Fibroblast of skin of left biceps (primary cell): ENCODE measurements around the gene CD68.
"Not testable (repeated sequence)": the region's sequence is repeated elsewhere in the genome, so short reads cannot be mapped to it uniquely, and the experiment has no call there.

Experiments
- DNase-seq, 2 experiments: peaks; one replicate each; pipeline ENCODE4 v3.0.0-alpha.2; 2013; ENCODE audit warnings: low read depth in 2 of 2

Gene CD68

GRCh38 chr17:7613769-7614424 is 34.5 kb downstream of the CD68 start:
- DNase-seq, result no peak

GRCh38 chr17:7614425-7615264 is 35.2 kb downstream of the CD68 start, which contains the start of gene FXR2:
Gene FXR2, minus strand, starts transcription at chr17:7614897. Its CDS starts 365 bp downstream, at chr17:7614532.
- DNase-seq, result peak; percentile 99

- DNase-seq, result no peak
Observed at GRCh38 chr17:7615265-7615747, 35.9 kb downstream of the CD68 start.

GRCh38 chr17:7618608-7619007 is 39.2 kb downstream of the CD68 start:
- DNase-seq, result no peak

GRCh38 chr17:7620835-7621234 is 41.4 kb downstream of the CD68 start:
- DNase-seq, result no peak

- DNase-seq, result no peak
Observed at GRCh38 chr17:7623661-7624060, 44.2 kb downstream of the CD68 start.

- not testable (repeated sequence) for DNase-seq
Observed at GRCh38 chr17:7625749-7626148, 46.3 kb downstream of the CD68 start.

GRCh38 chr17:7626307-7626706 is 46.9 kb downstream of the CD68 start:
- no peak for DNase-seq

GRCh38 chr17:7626956-7627249 is 47.5 kb downstream of the CD68 start:
- no peak for DNase-seq

- peak; percentile 81 to 85 for DNase-seq
Observed at GRCh38 chr17:7627250-7628121, 48.0 kb downstream of the CD68 start, which contains the start of gene SAT2. Gene SAT2, minus strand, starts transcription at chr17:7627821. Its CDS starts 186 bp downstream, at chr17:7627635.

GRCh38 chr17:7629939-7630571 is 50.6 kb downstream of the CD68 start, which contains the start of gene SHBG:
Gene SHBG, plus strand, starts transcription at chr17:7630135. Its CDS starts 38 bp downstream, at chr17:7630173.
- DNase-seq, result no peak
